HUES48 (cell line): ENCODE measurements around the gene EVI2B.

ENCODE experiments used
- H3K27ac ChIP-seq: one replicate; pipeline ENCODE4 v1.7.0; 2013; ENCODE audit warnings: low read depth, low read length, inconsistent platforms
- H3K27me3 ChIP-seq: 2 replicates; pipeline ENCODE4 v1.6.1; 2013; ENCODE audit warnings: mild to moderate bottlenecking, low read length; ENCODE audit not compliant: control insufficient read depth, insufficient read depth
- H3K36me3 ChIP-seq: 2 replicates; pipeline ENCODE4 v1.6.1; 2013; ENCODE audit warnings: low read length; ENCODE audit not compliant: control insufficient read depth, insufficient read depth
- H3K4me1 ChIP-seq: 2 replicates; pipeline ENCODE4 v1.6.1; 2013; ENCODE audit warnings: mild to moderate bottlenecking, low read length; ENCODE audit not compliant: control insufficient read depth, insufficient read depth
- H3K4me3 ChIP-seq: 2 replicates; pipeline ENCODE4 v1.5.1; 2013; ENCODE audit warnings: mild to moderate bottlenecking, low read depth, low read length
- H3K9ac ChIP-seq: 2 replicates; pipeline ENCODE4 v1.6.1; 2013; ENCODE audit warnings: mild to moderate bottlenecking, low read depth, low read length, moderate library complexity
- H3K9me3 ChIP-seq: 2 replicates; pipeline ENCODE4 v1.6.1; 2013; ENCODE audit warnings: low read length; ENCODE audit not compliant: control insufficient read depth, insufficient read depth

EVI2B gene

DNA sequence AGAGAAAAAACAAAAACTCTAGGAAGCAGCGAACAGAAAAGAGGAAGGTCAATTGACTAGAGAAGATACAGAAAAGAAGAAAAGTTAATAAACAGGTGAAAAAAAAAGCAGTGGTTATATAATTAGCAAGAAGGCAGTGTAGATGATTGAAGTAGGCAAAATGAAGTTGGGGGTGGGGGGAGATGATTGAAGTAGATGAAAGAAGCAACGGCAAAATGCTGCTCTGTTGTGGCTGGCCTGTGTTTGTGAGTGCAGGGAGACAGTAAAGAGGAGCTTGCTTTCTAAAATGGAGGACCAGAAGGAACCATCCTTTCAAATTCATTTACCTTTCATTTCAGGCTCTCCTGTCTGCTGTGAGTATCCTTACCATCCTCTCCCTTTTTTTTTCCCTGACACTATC is 3.6 kb downstream of the EVI2B start:
- Histone ChIP-seq H3K4me1 (no peaks in the 10 kb centered on the region), H3K36me3 (no peaks in the 10 kb centered on the region), H3K9ac (no peak overlapping the region)

DNA sequence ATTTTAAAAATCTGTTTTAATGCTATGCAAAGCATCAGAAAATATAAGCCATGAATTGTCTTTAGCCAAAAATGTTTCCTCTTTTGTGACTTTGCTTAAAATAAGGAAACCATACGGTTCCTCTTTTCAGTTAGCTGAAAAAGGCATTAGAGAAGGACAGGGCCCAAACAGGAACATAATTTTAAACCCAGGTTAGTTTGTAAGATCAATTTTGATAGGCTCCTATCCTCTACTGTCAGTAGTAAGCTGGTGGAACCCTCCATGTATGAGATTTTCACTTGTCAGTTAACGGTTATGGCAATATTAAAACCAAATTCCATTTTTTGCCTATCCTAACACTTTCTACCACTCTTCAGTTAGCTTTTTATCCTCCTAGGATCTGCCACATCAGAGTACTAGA is 4.3 kb downstream of the EVI2B start:
- no peaks in the 10 kb centered on the region for H3K27me3 ChIP-seq
- no peaks in the 10 kb centered on the region for H3K36me3 ChIP-seq
- H3K27ac ChIP-seq = no peak overlapping the region
- H3K9me3 ChIP-seq = no peaks in the 10 kb centered on the region
- no peaks in the 10 kb centered on the region for H3K4me1 ChIP-seq
- H3K4me3 ChIP-seq = no peak overlapping the region
- no peak overlapping the region for H3K9ac ChIP-seq

More for the DNA sequence above, 3.6 kb downstream of the EVI2B start:
- H3K9me3 ChIP-seq = no peaks in the 10 kb centered on the region
- H3K27me3 ChIP-seq = no peaks in the 10 kb centered on the region
- H3K4me3 ChIP-seq = no peak overlapping the region
- no peak overlapping the region for H3K27ac ChIP-seq

DNA sequence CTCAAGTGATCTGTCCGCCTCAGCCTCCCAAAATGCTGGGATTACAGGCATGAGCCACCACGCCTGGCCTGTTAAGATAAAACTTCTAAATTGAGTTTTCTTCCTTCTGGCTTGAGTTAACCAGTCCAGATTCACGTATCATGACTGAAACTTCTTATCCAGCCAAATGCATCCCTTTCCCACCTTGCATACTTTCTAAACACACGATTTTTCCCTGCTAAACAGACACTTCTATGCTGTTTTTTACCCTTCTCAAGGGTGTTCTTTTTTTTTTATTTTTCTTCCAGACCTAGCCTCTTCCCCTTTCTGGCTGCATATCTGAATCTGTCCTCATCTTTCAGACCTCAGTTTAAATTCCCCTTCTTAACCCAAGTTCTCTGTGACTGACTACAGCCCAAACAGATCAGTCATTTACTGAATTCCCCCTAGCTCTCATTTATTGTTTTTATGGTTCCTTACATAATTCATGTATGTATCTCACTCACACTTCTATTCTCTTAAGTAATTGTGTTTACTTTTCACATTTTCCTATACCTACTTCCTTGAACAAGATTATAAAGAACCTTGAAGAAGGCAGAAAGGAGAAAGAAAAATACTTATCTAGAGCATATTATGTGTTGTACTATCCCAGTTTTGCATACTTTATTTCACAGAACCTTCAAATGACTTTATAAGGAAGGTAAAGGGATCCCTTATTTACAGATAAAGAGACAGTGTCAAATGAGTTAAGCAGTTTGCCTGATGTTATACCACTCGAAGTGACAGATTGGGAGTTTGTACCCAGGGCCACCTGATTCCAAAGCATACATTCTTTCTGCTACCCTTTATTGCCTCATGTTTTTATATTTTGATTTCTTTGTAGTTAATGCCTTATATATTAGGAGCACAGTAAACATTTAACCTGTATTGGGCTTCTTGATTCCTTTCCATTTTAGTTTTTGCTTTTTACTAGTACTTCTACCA is 5.2 kb downstream of the EVI2B start:
- H3K4me3 ChIP-seq = no peak overlapping the region
- no peak overlapping the region for H3K27ac ChIP-seq
- no peaks in the 10 kb centered on the region for H3K36me3 ChIP-seq

DNA sequence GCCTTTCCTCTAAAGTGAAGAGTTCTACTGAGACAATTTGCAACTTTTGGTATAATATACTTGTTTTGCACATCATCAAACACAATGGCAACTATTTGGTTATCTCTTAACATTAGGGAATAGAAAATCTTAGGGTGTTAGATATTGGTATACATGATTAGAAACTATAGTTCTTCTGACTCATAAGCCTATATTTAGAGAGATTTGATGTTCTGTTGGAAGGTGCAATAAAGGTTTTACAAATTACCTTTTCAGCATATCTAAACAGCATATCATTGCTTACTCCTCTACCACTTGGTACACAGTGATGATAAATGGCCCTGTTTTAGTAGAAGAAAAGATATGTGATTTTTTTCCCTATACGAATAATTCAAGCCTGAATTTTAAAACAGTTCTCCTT is 6.2 kb downstream of the EVI2B start:
- Histone ChIP-seq H3K4me1 (no peaks in the 10 kb centered on the region), H3K9ac (no peak overlapping the region), H3K27ac (no peak overlapping the region), H3K4me3 (no peak overlapping the region), H3K27me3 (no peaks in the 10 kb centered on the region), H3K36me3 (no peaks in the 10 kb centered on the region), H3K9me3 (no peaks in the 10 kb centered on the region)

More for the DNA sequence above, 5.2 kb downstream of the EVI2B start:
- Histone ChIP-seq H3K4me1 (no peaks in the 10 kb centered on the region), H3K27me3 (no peaks in the 10 kb centered on the region), H3K9me3 (no peaks in the 10 kb centered on the region), H3K9ac (no peak overlapping the region)

DNA sequence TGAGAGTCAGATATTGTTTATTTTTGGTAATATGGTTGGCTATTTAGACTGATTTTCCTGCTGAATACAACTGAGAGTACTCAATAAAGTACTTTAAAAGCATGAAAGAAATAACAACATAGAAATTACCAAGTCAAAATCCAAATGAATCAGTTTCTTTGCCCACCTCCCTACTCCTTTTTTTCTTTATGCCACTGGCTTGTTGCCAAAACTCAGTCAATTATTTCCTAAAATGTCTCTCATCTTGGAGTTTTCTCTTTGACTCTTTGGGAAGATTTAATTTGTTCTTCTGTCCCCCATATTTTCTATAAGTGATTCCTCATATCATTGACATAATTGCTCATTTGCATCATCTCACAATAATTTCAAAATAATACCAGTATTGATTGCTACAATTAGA is 14.2 kb downstream of the EVI2B start:
- H3K27me3 ChIP-seq = no peaks in the 10 kb centered on the region
- H3K9ac ChIP-seq = no peak overlapping the region
- no peaks in the 10 kb centered on the region for H3K9me3 ChIP-seq
- no peaks in the 10 kb centered on the region for H3K36me3 ChIP-seq
- H3K4me3 ChIP-seq = no peak overlapping the region
- H3K4me1 ChIP-seq = peaks cover 8% of the 10 kb centered on the region; the same call in 1 of the 2 replicates
- no peak overlapping the region for H3K27ac ChIP-seq

DNA sequence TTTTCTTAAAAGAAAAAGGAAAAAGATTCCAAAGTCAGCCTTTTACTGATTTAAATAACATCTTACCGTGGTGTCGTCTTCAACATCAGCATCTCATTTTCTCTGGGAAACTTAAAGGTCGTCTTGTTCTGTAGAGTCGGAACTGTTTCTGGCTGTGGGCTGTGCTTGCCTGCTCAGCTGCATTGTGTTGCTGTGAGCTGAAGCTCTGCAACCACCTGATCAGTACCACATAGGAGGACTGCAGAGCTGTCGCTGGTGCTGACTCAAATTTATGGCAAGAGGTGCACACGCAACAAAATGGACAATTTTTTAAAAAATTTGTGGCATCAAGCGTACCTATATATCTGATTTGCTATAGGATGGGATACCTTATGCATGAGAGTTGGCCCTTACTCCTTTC is 16.8 kb downstream of the EVI2B start, which contains the start of gene OMG:
OMG (minus strand) TSS at position 150 of the 400 bp plus-strand sequence. CDS start 908 bp downstream, outside the sequence.
- Histone ChIP-seq H3K9ac (no peak within 1 kb of the TSS), H3K9me3 (no peaks in the 10 kb centered on the region), H3K36me3 (no peaks in the 10 kb centered on the region), H3K27ac (no peak within 1 kb of the TSS), H3K4me1 (peaks cover 8% of the 10 kb centered on the region; the same call in 1 of the 2 replicates), H3K27me3 (no peaks in the 10 kb centered on the region), H3K4me3 (no peak within 1 kb of the TSS)

DNA sequence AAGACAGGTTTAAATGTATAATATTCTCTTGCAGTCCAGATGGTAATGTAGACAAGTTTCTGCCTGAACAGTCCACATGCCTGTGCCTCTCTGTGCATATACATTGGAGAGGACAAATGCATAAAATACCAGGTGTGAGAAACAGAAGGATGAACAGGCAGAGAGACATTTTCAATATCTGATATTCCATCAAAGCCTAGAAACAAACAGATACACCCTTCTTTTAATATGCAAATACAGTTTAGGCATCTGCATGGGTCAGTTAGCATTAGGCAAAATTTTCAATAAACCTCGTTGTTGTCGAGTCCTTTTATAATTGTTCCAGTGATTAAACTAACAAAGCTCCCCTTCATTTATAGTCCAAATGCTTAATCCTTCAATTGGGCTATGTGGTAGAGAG is 17.7 kb downstream of the EVI2B start:
- Histone ChIP-seq H3K36me3 (no peaks in the 10 kb centered on the region), H3K27ac (no peak overlapping the region), H3K4me1 (peaks cover 8% of the 10 kb centered on the region; the same call in 1 of the 2 replicates), H3K27me3 (no peaks in the 10 kb centered on the region), H3K4me3 (no peak overlapping the region), H3K9me3 (no peaks in the 10 kb centered on the region), H3K9ac (no peak overlapping the region)

DNA sequence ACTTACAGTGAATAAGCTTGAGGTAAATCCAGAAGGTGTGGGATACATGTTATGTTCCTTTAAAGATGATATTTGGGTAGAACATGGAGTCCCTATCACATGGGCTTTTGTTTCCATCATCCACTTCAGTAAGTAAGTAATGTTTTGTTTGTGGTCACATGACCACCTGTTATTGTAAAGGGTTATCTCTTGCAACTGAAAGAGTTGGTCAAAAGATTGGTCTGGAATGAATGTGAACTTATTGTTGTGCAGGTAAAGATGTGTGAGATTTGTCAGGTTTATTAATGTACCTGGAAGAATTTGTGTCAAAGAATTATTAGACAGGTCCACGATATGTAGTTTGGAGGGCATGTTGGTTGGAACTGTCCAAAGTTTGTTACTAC is 18.4 kb downstream of the EVI2B start:
- H3K4me1 ChIP-seq = peaks cover 8% of the 10 kb centered on the region; the same call in 1 of the 2 replicates
- no peaks in the 10 kb centered on the region for H3K9me3 ChIP-seq
- H3K4me3 ChIP-seq = no peak overlapping the region
- no peaks in the 10 kb centered on the region for H3K36me3 ChIP-seq
- no peak overlapping the region for H3K27ac ChIP-seq
- no peaks in the 10 kb centered on the region for H3K27me3 ChIP-seq
- no peak overlapping the region for H3K9ac ChIP-seq

DNA sequence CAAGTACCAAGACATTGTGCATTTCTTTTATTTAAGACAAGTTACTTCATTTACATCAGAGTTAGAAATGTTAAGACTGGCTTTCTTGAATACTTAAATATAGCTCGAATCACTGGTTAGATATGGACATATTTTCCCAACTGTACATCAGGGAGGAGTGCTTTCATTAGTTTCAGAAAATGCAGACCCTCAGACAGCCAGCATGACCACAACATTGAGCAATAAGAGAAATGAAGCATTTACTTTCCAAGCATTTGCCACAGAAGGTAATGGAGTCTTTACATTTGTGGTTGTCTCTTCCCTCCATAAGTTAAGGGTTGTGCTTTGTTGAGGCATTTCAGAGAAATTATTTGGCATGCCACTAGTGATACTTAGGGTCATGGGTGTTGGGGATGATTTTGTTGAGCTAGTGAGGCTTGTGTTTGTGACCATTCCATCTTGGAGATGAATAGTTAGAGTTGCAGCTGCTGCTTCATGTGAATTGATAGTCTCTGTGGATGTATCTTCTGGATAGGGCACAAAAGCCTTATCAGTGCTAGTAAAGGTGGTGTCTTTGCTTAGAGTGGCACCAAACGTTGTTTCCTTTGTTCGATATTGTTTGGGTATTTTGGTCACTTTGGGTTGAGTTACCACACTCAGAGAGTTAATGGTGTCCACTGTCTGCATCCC is 18.9 kb downstream of the EVI2B start:
- no peaks in the 10 kb centered on the region for H3K9me3 ChIP-seq

DNA sequence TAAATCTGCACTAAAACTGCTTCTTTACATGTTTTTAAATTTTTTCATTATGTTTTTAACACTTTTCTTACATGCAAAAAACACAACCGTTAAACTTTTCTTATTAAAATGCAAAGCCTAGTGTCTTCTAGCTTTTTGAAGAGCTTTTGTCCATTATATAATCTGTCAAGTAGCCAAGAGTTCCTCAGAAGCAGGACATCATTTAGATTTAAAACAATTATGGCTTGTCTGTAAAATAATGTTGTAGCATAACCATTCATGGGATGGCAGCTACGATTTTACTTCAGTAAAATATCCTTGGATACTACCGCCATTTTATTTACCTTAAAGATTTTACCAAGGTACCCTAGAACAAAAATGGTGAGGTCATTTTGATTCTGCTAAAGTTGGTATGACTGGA is 19.6 kb downstream of the EVI2B start:
- H3K27me3 ChIP-seq = no peaks in the 10 kb centered on the region
- no peak overlapping the region for H3K4me3 ChIP-seq
- H3K9ac ChIP-seq = no peak overlapping the region
- H3K4me1 ChIP-seq = peaks cover 8% of the 10 kb centered on the region; the same call in 1 of the 2 replicates
- H3K27ac ChIP-seq = no peak overlapping the region
- H3K9me3 ChIP-seq = no peaks in the 10 kb centered on the region
- no peaks in the 10 kb centered on the region for H3K36me3 ChIP-seq

More for the DNA sequence above, 18.9 kb downstream of the EVI2B start:
- H3K27me3 ChIP-seq = no peaks in the 10 kb centered on the region
- H3K4me3 ChIP-seq = no peak overlapping the region
- no peak overlapping the region for H3K9ac ChIP-seq
- H3K27ac ChIP-seq = no peak overlapping the region
- H3K4me1 ChIP-seq = peaks cover 8% of the 10 kb centered on the region; the same call in 1 of the 2 replicates
- no peaks in the 10 kb centered on the region for H3K36me3 ChIP-seq

DNA sequence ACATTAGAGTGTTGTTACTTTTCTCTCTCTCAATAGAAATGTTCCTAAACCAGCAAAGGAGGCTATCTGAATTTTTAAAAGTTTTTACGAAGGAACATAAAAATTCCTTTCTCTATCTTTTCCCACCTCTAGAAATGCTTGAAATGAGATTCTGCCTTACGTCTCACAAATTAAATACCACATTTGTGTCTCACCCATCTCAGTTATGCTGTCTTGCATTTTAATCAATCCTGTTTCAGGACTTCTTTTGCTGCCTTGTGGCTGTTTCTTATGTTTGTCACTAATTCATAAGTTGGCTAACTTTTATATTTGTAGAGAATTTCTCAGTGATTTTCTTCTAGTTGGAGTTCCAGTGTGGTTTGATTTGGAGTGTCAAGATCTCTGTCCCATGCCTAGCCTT is 20.3 kb downstream of the EVI2B start:
- Histone ChIP-seq H3K4me3 (no peak overlapping the region), H3K9me3 (no peaks in the 10 kb centered on the region), H3K27me3 (no peaks in the 10 kb centered on the region), H3K27ac (no peak overlapping the region), H3K9ac (no peak overlapping the region), H3K36me3 (no peaks in the 10 kb centered on the region), H3K4me1 (peaks cover 8% of the 10 kb centered on the region; the same call in 1 of the 2 replicates)
